ENCODE results near the gene HFE. TPM values are rescaled to one million over a fixed set of nuclear protein-coding genes. Genes with fewer than 3 reads are reported as not detected.

Gene HFE
- total and polyA plus RNA-seq, 8 donors, result 10.3 to 13.5 (median 12.2) TPM

GRCh38 chr6:26103770-26104456, 16.7 kb downstream of the HFE start:
- TF ChIP-seq CTCF (IDR thresholded peaks at IDR 0.05), result peak in 1 of 2 donors; percentile 13
- intact Hi-C loops (cut with DNase I), result no loop called here
- ATAC-seq (peak; percentile 94), DNase-seq (peak; percentile 88 to 93 (median 90))
- Histone ChIP-seq H3K27ac (peak overlapping the region; percentile 80 to 82), H3K27me3 (no peaks in the 10 kb centered on the region), H3K9me3 (no peaks in the 10 kb centered on the region), H3K4me1 (peaks cover 4 to 11% of the 10 kb centered on the region in 2 donors), H3K4me3 (peak overlapping the region; percentile 26 to 40), H3K36me3 (no peaks in the 10 kb centered on the region)

GRCh38 chr6:26104457-26105108, 17.4 kb downstream of the HFE start:
- no peak for DNase-seq
- no peak for TF ChIP-seq CTCF (IDR thresholded peaks at IDR 0.05)
- Histone ChIP-seq H3K4me3 (peak overlapping the region; percentile 26 to 40), H3K36me3 (no peaks in the 10 kb centered on the region), H3K9me3 (no peaks in the 10 kb centered on the region), H3K4me1 (peaks cover 4 to 11% of the 10 kb centered on the region in 2 donors), H3K27me3 (no peaks in the 10 kb centered on the region), H3K27ac (peak overlapping the region; percentile 75 to 80)
- intact Hi-C loops (cut with DNase I), result no loop called here
- ATAC-seq, result peak; percentile 25

- Histone ChIP-seq H3K27me3 (no peaks in the 10 kb centered on the region), H3K36me3 (no peaks in the 10 kb centered on the region), H3K27ac (no peak overlapping the region), H3K4me1 (peaks cover 4 to 11% of the 10 kb centered on the region in 2 donors), H3K4me3 (no peak overlapping the region), H3K9me3 (no peaks in the 10 kb centered on the region)
- intact Hi-C loops (cut with DNase I), result no loop called here
- ATAC-seq (no peak), DNase-seq (no peak)
- no peak for TF ChIP-seq CTCF (IDR thresholded peaks at IDR 0.05)
Measured at GRCh38 chr6:26105109-26105730, 18.0 kb downstream of the HFE start.

GRCh38 chr6:26105842-26106241, 18.6 kb downstream of the HFE start:
- TF ChIP-seq CTCF (IDR thresholded peaks at IDR 0.05), result no peak
- H3K27ac ChIP-seq, result no peak overlapping the region
- H3K4me3 ChIP-seq, result no peak overlapping the region
- H3K4me1 ChIP-seq, result peaks cover 4 to 11% of the 10 kb centered on the region in 2 donors
- ATAC-seq, result no peak
- intact Hi-C loops (cut with DNase I), result no loop called here
- H3K27me3 ChIP-seq, result no peaks in the 10 kb centered on the region
- no peak for DNase-seq
- no peaks in the 10 kb centered on the region for H3K9me3 ChIP-seq
- H3K36me3 ChIP-seq, result no peaks in the 10 kb centered on the region

- Histone ChIP-seq H3K9me3 (no peaks in the 10 kb centered on the region), H3K36me3 (no peaks in the 10 kb centered on the region), H3K4me3 (no peak overlapping the region), H3K4me1 (peaks cover 4 to 11% of the 10 kb centered on the region in 2 donors), H3K27ac (no peak overlapping the region), H3K27me3 (no peaks in the 10 kb centered on the region)
- ATAC-seq (no peak), DNase-seq (no peak)
- no peak for TF ChIP-seq CTCF (IDR thresholded peaks at IDR 0.05)
- intact Hi-C loops (cut with DNase I), result no loop called here
Measured at GRCh38 chr6:26107935-26108334, 20.7 kb downstream of the HFE start.

All from left lung (tissue), 10 donors.